Measurements from ENCODE around the gene KIAA1328. TPM values are rescaled to one million over a fixed set of nuclear protein-coding genes. Genes with fewer than 3 reads are reported as not detected.

The KIAA1328 gene
- total RNA-seq, 4 donors from 2014 or later = 11.3 to 26.1 (median 15.3) TPM

- TF ChIP-seq EP300 (IDR thresholded peaks at IDR 0.05) (no peak), POLR2AphosphoS5 (IDR thresholded peaks at IDR 0.05) (no peak), POLR2A (IDR thresholded peaks at IDR 0.05) (no peak), CTCF (IDR thresholded peaks at IDR 0.05) (no peak)
- ATAC-seq = no peak
- H3K27me3 ChIP-seq = no peaks in the 10 kb centered on the region
- H3K36me3 ChIP-seq = peaks cover 0 to 9% of the 10 kb centered on the region in 2 donors
- 27 to 55% methylated on average over 1 of the region's 1 CpG for WGBS, 2 donors (ENCODE audit: low coverage in 1 of 2)
- no peak overlapping the region for H3K27ac ChIP-seq
- H3K4me1 ChIP-seq = no peaks in the 10 kb centered on the region
- H3K9me3 ChIP-seq = peaks cover 0 to 7% (median 0%) of the 10 kb centered on the region in 3 donors
- H3K4me3 ChIP-seq = no peak overlapping the region
Observed at GRCh38 chr18:36850527-36851201, 21.7 kb downstream of the KIAA1328 start.

GRCh38 chr18:36851202-36851590, 22.3 kb downstream of the KIAA1328 start:
- WGBS, 2 donors (ENCODE audit: low coverage in 1 of 2) = 73 to 87% methylated on average over 2 of the region's 2 CpGs
- no peak for ATAC-seq
- Histone ChIP-seq H3K36me3 (peaks cover 0 to 9% of the 10 kb centered on the region in 2 donors), H3K9me3 (peaks cover 0 to 7% (median 0%) of the 10 kb centered on the region in 3 donors), H3K4me3 (no peak overlapping the region), H3K27ac (no peak overlapping the region), H3K27me3 (no peaks in the 10 kb centered on the region), H3K4me1 (no peaks in the 10 kb centered on the region)
- TF ChIP-seq POLR2A (IDR thresholded peaks at IDR 0.05) = no peak
- no peak for TF ChIP-seq POLR2AphosphoS5 (IDR thresholded peaks at IDR 0.05)
- no peak for TF ChIP-seq CTCF (IDR thresholded peaks at IDR 0.05)
- TF ChIP-seq EP300 (IDR thresholded peaks at IDR 0.05) = no peak

GRCh38 chr18:36856815-36857214, 27.9 kb downstream of the KIAA1328 start:
- H3K36me3 ChIP-seq = peaks cover 0 to 13% of the 10 kb centered on the region in 2 donors
- H3K4me3 ChIP-seq = no peak overlapping the region
- H3K27ac ChIP-seq = no peak overlapping the region
- H3K4me1 ChIP-seq = peaks cover 0 to 8% (median 0%) of the 10 kb centered on the region in 3 donors
- TF ChIP-seq EP300 (IDR thresholded peaks at IDR 0.05) (no peak), CTCF (IDR thresholded peaks at IDR 0.05) (no peak), POLR2A (IDR thresholded peaks at IDR 0.05) (no peak)
- ATAC-seq = no peak
- H3K9me3 ChIP-seq = peaks cover 0 to 7% (median 0%) of the 10 kb centered on the region in 3 donors
- 14 to 40% methylated on average over 1 of the region's 1 CpG for WGBS, 2 donors (ENCODE audit: low coverage in 1 of 2)
- H3K27me3 ChIP-seq = no peaks in the 10 kb centered on the region

- no peaks in the 10 kb centered on the region for H3K27me3 ChIP-seq
- ATAC-seq = no peak
- no peak overlapping the region for H3K27ac ChIP-seq
- H3K36me3 ChIP-seq = peaks cover 0 to 10% of the 10 kb centered on the region in 2 donors
- no peaks in the 10 kb centered on the region for H3K9me3 ChIP-seq
- H3K4me3 ChIP-seq = no peak overlapping the region
- TF ChIP-seq POLR2A (IDR thresholded peaks at IDR 0.05) (no peak), EP300 (IDR thresholded peaks at IDR 0.05) (no peak), POLR2AphosphoS5 (IDR thresholded peaks at IDR 0.05) (no peak), CTCF (IDR thresholded peaks at IDR 0.05) (no peak)
- H3K4me1 ChIP-seq = peaks cover 0 to under 1% (median 0%) of the 10 kb centered on the region in 3 donors
- 100% methylated on average over 1 of the region's 1 CpG for WGBS, 2 donors (ENCODE audit: low coverage in 1 of 2)
Observed at GRCh38 chr18:36862182-36862581, 33.3 kb downstream of the KIAA1328 start.

- TF ChIP-seq POLR2A (IDR thresholded peaks at IDR 0.05) (no peak), POLR2AphosphoS5 (IDR thresholded peaks at IDR 0.05) (no peak), EP300 (IDR thresholded peaks at IDR 0.05) (no peak), CTCF (IDR thresholded peaks at IDR 0.05) (no peak)
- H3K4me3 ChIP-seq = no peak overlapping the region
- no peaks in the 10 kb centered on the region for H3K27me3 ChIP-seq
- no peak for ATAC-seq
- no peaks in the 10 kb centered on the region for H3K9me3 ChIP-seq
- WGBS, 2 donors (ENCODE audit: low coverage in 1 of 2) = 91 to 100% methylated on average over 1 of the region's 1 CpG
- H3K36me3 ChIP-seq = peaks cover 0 to 19% of the 10 kb centered on the region in 2 donors
- H3K4me1 ChIP-seq = no peaks in the 10 kb centered on the region
- no peak overlapping the region for H3K27ac ChIP-seq
Observed at GRCh38 chr18:36867056-36867455, 38.1 kb downstream of the KIAA1328 start.
